Chondrocyte (in vitro differentiated cells): ENCODE measurements around the gene CCT3. TPM values are rescaled to one million over a fixed set of nuclear protein-coding genes. Genes with fewer than 3 reads are reported as not detected.
"Not testable (repeated sequence)": the region's sequence is repeated elsewhere in the genome, so short reads cannot be mapped to it uniquely, and the experiment has no call there.

Experiments used
- DNase-seq: peaks from one replicate; pipeline ENCODE4 v3.0.0; 2021; ENCODE audit warnings: mixed read lengths, low spot score
- H3K27ac Mint-ChIP-seq: one replicate; pipeline ENCODE4 v1.8.0; 2021; ENCODE audit warnings: mild to moderate bottlenecking, moderate library complexity, mixed read lengths; ENCODE audit not compliant: unreplicated experiment
- H3K27me3 Mint-ChIP-seq: 2 replicates; pipeline ENCODE4 v1.8.0; 2021; ENCODE audit warnings: low read depth, mixed read lengths
- H3K36me3 Mint-ChIP-seq: 2 replicates; pipeline ENCODE4 v1.8.0; 2021; ENCODE audit warnings: low read depth, mixed read lengths
- H3K4me1 Mint-ChIP-seq: 2 replicates; pipeline ENCODE4 v1.8.0; 2021; ENCODE audit warnings: low read depth, mild to moderate bottlenecking, mixed read lengths
- H3K4me3 Mint-ChIP-seq: one replicate; pipeline ENCODE4 v1.8.0; 2021; ENCODE audit warnings: mild to moderate bottlenecking, moderate library complexity, mixed read lengths; ENCODE audit not compliant: unreplicated experiment
- H3K9me3 Mint-ChIP-seq: 2 replicates; pipeline ENCODE4 v1.8.0; 2021; ENCODE audit warnings: low read depth, mixed read lengths
- total RNA-seq: library from RNA; stranded (reverse); gene quantifications from 3 replicates; pipeline ENCODE4 v1.2.1, GENCODE V29; 2021
- TF ChIP-seq, protein P1 (sequence below): fragments of 200-600 bp; sonication (generic); IDR thresholded peaks from 2 replicates; pipeline ENCODE4 v1.5.0; 2021; ENCODE audit warnings: antibody characterized with exemption, mild to moderate bottlenecking, moderate library complexity

The CCT3 gene
- total RNA-seq, 1 donor from 2014 or later: 161 TPM

DNA sequence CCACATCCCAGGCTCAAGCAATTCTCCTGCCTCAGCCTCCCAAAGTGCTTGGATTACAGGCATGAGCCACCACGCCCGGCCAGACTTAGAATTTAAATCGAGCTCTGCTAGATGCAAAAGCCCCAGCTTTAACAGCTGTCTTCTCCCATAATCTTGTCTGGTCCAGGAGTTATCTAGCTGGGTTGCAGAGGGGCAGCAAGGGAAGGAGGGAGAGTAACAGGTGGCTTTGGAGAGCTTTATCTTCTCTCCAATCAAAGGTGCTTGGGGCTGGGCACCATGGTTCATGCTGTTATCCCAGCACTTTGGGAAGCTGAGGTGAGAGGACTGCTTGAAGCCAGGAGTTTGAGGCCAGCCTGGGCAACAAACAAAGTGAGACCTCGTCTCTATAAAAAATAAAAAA, 34.8 kb upstream of the CCT3 start:
- no peak overlapping the region for H3K27ac Mint-ChIP-seq
- H3K4me3 Mint-ChIP-seq: no peak overlapping the region
- DNase-seq: no peak
- peaks cover 17% of the 10 kb centered on the region for H3K27me3 Mint-ChIP-seq
- H3K9me3 Mint-ChIP-seq: no peaks in the 10 kb centered on the region
- no peaks in the 10 kb centered on the region for H3K36me3 Mint-ChIP-seq
- TF ChIP-seq, protein P1, sequence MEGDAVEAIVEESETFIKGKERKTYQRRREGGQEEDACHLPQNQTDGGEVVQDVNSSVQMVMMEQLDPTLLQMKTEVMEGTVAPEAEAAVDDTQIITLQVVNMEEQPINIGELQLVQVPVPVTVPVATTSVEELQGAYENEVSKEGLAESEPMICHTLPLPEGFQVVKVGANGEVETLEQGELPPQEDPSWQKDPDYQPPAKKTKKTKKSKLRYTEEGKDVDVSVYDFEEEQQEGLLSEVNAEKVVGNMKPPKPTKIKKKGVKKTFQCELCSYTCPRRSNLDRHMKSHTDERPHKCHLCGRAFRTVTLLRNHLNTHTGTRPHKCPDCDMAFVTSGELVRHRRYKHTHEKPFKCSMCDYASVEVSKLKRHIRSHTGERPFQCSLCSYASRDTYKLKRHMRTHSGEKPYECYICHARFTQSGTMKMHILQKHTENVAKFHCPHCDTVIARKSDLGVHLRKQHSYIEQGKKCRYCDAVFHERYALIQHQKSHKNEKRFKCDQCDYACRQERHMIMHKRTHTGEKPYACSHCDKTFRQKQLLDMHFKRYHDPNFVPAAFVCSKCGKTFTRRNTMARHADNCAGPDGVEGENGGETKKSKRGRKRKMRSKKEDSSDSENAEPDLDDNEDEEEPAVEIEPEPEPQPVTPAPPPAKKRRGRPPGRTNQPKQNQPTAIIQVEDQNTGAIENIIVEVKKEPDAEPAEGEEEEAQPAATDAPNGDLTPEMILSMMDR: no peak
- peaks cover 6% of the 10 kb centered on the region for H3K4me1 Mint-ChIP-seq

DNA sequence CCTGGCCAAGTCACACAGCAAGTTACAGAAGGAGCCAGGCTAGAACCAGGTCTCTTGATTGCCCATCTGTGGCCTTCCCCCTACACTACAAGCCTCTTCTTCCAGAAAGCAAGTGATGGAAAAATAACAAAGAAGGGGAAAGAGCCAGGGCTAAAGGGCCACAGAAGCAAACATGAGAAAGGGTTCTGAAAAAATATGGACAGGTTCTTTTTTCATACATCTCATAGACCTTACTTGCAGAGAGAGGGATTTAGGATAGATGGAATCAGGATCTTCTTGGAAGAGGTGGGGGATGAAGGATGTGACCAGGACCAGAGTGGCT, 34.1 kb upstream of the CCT3 start:
- Mint-ChIP-seq H3K9me3 (no peaks in the 10 kb centered on the region), H3K27ac (no peak overlapping the region), H3K4me1 (peaks cover 6% of the 10 kb centered on the region), H3K27me3 (peaks cover 21% of the 10 kb centered on the region), H3K36me3 (no peaks in the 10 kb centered on the region), H3K4me3 (no peak overlapping the region)
- DNase-seq: no peak
- TF ChIP-seq, protein P1: no peak

DNA sequence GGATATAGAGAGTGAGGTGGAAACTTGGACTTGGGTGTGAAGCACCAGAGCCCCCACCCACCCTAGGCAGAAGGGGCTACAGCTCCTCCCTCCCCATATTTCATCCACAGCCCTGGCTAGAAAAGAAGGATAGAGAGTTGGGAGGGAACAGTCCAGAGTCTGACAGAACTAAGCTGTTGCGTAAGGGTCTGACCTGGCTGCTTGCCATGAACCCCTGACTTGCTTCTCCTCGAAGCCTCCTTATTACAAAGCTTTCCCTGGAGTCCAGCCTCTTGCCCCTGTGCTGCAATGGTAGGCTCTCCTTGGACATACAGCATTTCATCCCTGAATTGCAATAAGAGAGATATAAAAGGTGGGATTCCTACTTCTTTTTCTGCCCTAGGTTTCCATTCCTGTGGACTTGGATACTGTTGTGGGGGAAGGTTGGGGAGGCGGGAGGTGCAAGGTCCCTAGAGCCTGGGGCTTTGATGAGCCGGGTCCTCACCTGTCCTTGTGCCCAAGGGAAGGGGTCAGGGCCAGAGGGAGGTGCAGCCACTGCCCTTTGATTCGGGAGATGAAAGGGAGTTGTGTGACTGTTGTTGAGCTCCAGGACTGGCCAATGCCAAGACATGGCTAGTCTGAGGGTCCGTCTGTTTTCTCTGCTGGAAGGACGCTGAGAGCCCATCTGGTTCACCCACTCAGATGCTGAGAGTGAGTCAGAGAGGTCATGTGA, 33.6 kb upstream of the CCT3 start:
- H3K9me3 Mint-ChIP-seq: no peaks in the 10 kb centered on the region
- no peak for DNase-seq

DNA sequence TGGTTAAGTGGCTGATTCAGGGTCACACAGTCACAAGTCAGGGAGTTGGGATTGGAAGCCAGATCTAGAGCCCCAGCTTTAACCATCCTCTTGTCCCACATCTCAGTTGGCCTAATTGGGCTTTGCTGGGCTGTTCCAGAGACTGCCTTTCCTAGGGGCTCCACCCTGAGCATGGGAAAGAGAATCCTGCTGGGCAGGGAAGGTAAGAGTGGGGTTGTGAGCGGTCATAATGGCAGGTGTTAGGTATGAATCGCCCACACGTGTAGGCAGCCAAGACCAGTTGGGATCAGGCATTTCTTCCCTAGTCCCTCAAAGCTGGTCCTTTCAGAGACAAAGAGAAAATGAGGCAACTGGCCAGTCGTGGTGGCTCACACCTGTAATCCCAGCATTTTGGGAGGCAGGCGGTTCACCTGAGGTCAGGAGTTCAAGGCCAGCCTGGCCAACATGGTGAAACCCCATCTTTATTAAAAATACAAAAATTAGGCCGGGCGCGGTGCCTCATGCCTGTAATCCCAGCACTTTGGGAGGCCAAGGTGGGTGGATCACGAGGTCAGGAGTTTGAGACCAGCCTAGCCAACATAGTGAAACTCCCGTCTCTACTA, 31.7 kb upstream of the CCT3 start:
- not testable (repeated sequence) for H3K4me1 Mint-ChIP-seq, H3K9me3 Mint-ChIP-seq, H3K27ac Mint-ChIP-seq, DNase-seq, H3K36me3 Mint-ChIP-seq
- Mint-ChIP-seq H3K4me3 (peak overlapping the region; percentile 54), H3K27me3 (peaks cover 29% of the 10 kb centered on the region)

More for the DNA sequence above, 33.6 kb upstream of the CCT3 start:
- no peak overlapping the region for H3K4me3 Mint-ChIP-seq
- TF ChIP-seq, protein P1: no peak
- no peaks in the 10 kb centered on the region for H3K36me3 Mint-ChIP-seq
- peaks cover 6% of the 10 kb centered on the region for H3K4me1 Mint-ChIP-seq
- peaks cover 21% of the 10 kb centered on the region for H3K27me3 Mint-ChIP-seq
- no peak overlapping the region for H3K27ac Mint-ChIP-seq

DNA sequence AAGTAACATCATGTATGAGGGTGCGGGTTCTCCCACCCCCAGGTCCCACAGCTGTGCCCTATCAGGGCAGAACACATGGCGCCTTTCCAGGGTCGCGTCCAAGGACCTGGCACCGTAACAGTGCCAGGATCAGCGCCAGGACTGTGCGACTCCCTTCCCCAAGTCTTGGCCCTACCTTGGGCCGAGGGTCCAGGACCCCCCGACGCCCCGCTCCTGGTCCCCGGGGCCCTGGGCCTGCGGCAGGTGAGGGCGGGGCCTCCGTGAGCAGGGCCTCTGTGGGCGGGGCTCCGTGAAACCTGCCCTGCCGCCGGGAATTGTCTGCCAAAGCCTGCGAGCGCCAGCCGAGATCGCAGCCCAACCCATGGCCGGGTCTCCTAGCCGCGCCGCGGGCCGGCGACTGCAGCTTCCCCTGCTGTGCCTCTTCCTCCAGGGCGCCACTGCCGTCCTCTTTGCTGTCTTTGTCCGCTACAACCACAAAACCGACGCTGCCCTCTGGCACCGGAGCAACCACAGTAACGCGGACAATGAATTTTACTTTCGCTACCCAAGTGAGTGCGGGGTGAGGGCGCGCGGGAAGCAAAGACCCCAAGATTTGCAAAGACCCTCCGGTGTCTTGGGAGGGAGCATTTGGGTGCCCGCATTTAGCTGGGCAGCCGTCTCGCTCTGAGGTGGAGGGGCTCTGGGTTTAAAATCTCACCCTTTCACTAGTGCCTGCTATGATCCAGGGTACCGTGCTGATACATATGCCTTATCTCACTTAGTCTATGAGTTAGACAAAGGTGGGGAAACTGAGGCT, 31.0 kb upstream of the CCT3 start, which contains the start of gene RHBG:
Gene RHBG (plus strand): TSS at position 323 of the 796 bp plus-strand sequence. CDS start 39 bp downstream, at position 362.
- H3K4me1 Mint-ChIP-seq: peaks cover 6% of the 10 kb centered on the region
- no peak for DNase-seq
- no peak within 1 kb of the TSS for H3K27ac Mint-ChIP-seq
- peaks cover 35% of the 10 kb centered on the region for H3K27me3 Mint-ChIP-seq
- no peaks in the 10 kb centered on the region for H3K36me3 Mint-ChIP-seq
- TF ChIP-seq, protein P1: no peak
- peak within 1 kb of the TSS; percentile 54 for H3K4me3 Mint-ChIP-seq
- no peaks in the 10 kb centered on the region for H3K9me3 Mint-ChIP-seq
